CD14-positive monocyte (primary cell): ENCODE results near the gene CETP. TPM values are rescaled to one million over a fixed set of nuclear protein-coding genes. Genes with fewer than 3 reads are reported as not detected.

ENCODE experiments used
- DNase-seq, 3 donors: peaks; one replicate each; pipeline ENCODE4 v3.0.0-alpha.2; 2011 to 2022
- H2AFZ ChIP-seq: 2 replicates; pipeline ENCODE4 v1.6.0; 2012; ENCODE audit warnings: mild to moderate bottlenecking, low read depth, low read length, inconsistent platforms; ENCODE audit not compliant: insufficient read depth, poor library complexity, severe bottlenecking
- H3K27ac ChIP-seq, 2 donors: 1 replicate in 1 of 2; 2 replicates in 1 of 2; pipeline ENCODE4 v1.5.1; 2012 to 2013; ENCODE audit warnings: low read length in 2 of 2, control low read depth in 1 of 2, inconsistent platforms in 1 of 2, low read depth in 1 of 2, mild to moderate bottlenecking in 1 of 2
- H3K27me3 ChIP-seq, 2 donors: one replicate each; pipeline versions ENCODE4 v1.6.0 to v1.6.1; 2011 to 2013; ENCODE audit warnings: low read length in 2 of 2; ENCODE audit not compliant: control insufficient read depth in 2 of 2, insufficient read depth in 2 of 2
- H3K36me3 ChIP-seq, 2 donors: replicated peaks in 1 of 2; 1 replicate in 1 of 2; 2 replicates in 1 of 2; pipeline versions ENCODE4 v1.5.1 to v1.6.1; 2012 to 2013; ENCODE audit warnings: low read length in 2 of 2, control low read depth in 1 of 2, inconsistent platforms in 1 of 2, mild to moderate bottlenecking in 1 of 2; ENCODE audit not compliant: insufficient read depth in 2 of 2, control insufficient read depth in 1 of 2
- H3K4me1 ChIP-seq, 2 donors: 1 replicate in 1 of 2; 2 replicates in 1 of 2; pipeline versions ENCODE4 v1.5.1 to v1.6.1; 2012 to 2013; ENCODE audit warnings: low read length in 2 of 2, control low read depth in 1 of 2, inconsistent platforms in 1 of 2, mild to moderate bottlenecking in 1 of 2, moderate library complexity in 1 of 2; ENCODE audit not compliant: insufficient read depth in 2 of 2, control insufficient read depth in 1 of 2
- H3K4me2 ChIP-seq: replicated peaks from 2 replicates; pipeline ENCODE3; 2012; ENCODE audit warnings: low read length, moderate library complexity, mild to moderate bottlenecking; ENCODE audit not compliant: poor library complexity, severe bottlenecking; ENCODE audit errors: extremely low read depth
- H3K4me3 ChIP-seq, 3 experiments: fragments of 200-600 bp in 1 of 3; sonication (generic) in 1 of 3; replicated peaks in 1 of 3; 1 replicate in 2 of 3; 2 replicates in 1 of 3; pipeline ENCODE4 v1.5.1; 2011 to 2013; ENCODE audit warnings: low read length in 3 of 3, mild to moderate bottlenecking in 3 of 3, control low read depth in 2 of 3, low read depth in 2 of 3, inconsistent platforms in 1 of 3, moderate library complexity in 1 of 3
- H3K79me2 ChIP-seq: 2 replicates; pipeline ENCODE4 v1.6.0; 2012; ENCODE audit warnings: mild to moderate bottlenecking, control low read depth, inconsistent platforms, low read length, moderate library complexity; ENCODE audit not compliant: insufficient read depth
- H3K9ac ChIP-seq: 2 replicates; pipeline ENCODE4 v1.6.0; 2017; ENCODE audit warnings: low read length, mild to moderate bottlenecking; ENCODE audit not compliant: insufficient read depth, poor library complexity, severe bottlenecking
- H3K9me3 ChIP-seq, 2 donors: replicated peaks in 1 of 2; 1 replicate in 1 of 2; 2 replicates in 1 of 2; pipeline versions ENCODE4 v1.5.1 to v1.6.1; 2012 to 2013; ENCODE audit warnings: low read length in 2 of 2, control low read depth in 1 of 2; ENCODE audit not compliant: control insufficient read depth in 1 of 2, insufficient read depth in 1 of 2
- H4K20me1 ChIP-seq: 2 replicates; pipeline ENCODE4 v1.6.0; 2012; ENCODE audit warnings: mild to moderate bottlenecking, low read length, control low read depth, moderate library complexity; ENCODE audit not compliant: insufficient read depth
- H3K27ac Mint-ChIP-seq, 7 donors: one replicate each; pipeline ENCODE4 v1.8.0; 2020; ENCODE audit warnings: mild to moderate bottlenecking in 7 of 7, mixed read lengths in 7 of 7, moderate library complexity in 6 of 7, inconsistent platforms in 2 of 7
- H3K27me3 Mint-ChIP-seq, 3 donors: one replicate each; pipeline ENCODE4 v1.8.0; 2021 to 2022; ENCODE audit warnings: low read depth in 3 of 3, mild to moderate bottlenecking in 3 of 3, mixed read lengths in 3 of 3, moderate library complexity in 3 of 3, inconsistent platforms in 1 of 3
- H3K36me3 Mint-ChIP-seq, 2 donors: one replicate each; pipeline ENCODE4 v1.8.0; 2020; ENCODE audit warnings: mixed read lengths in 2 of 2, inconsistent platforms in 1 of 2, mild to moderate bottlenecking in 1 of 2
- H3K4me1 Mint-ChIP-seq: one replicate; pipeline ENCODE4 v1.8.0; 2020; ENCODE audit warnings: mild to moderate bottlenecking, mixed read lengths
- H3K4me3 Mint-ChIP-seq, 2 donors: one replicate each; pipeline ENCODE4 v1.8.0; 2020; ENCODE audit warnings: mild to moderate bottlenecking in 2 of 2, mixed read lengths in 2 of 2, moderate library complexity in 1 of 2
- H3K9me3 Mint-ChIP-seq, 7 donors: one replicate each; pipeline ENCODE4 v1.8.0; 2020 to 2022; ENCODE audit warnings: mixed read lengths in 7 of 7, mild to moderate bottlenecking in 6 of 7, moderate library complexity in 6 of 7, inconsistent platforms in 2 of 7
- CTCF ChIP-seq: fragments of 200-600 bp; IDR thresholded peaks from one replicate; pipeline ENCODE4 v1.8.0; 2022; ENCODE audit warnings: antibody characterized with exemption, mild to moderate bottlenecking
- WGBS: methylation state at CpG from one replicate; pipeline ENCODE4 v1.1.5; 2013; ENCODE audit warnings: missing lambda C conversion rate; ENCODE audit not compliant: insufficient coverage; 5-methylcytosine and 5-hydroxymethylcytosine counted together
- intact Hi-C, 2 donors: fragments of 100-400 bp; cut with micrococcal nuclease; formaldehyde crosslinking; loops; one replicate each; pipeline versions ENCODE4 v1.15.0 to v1.15.1; 2023
- polyA plus RNA-seq, 3 donors: library from polyadenylated mRNA; depleted of rRNA in 1 of 3; unstranded in 2 of 3; stranded (reverse) in 1 of 3; fragments of 300-500 nt in 2 of 3; fragments of >200 nt in 1 of 3; fragmentation: Illumina TruSeq in 2 of 3; gene quantifications; 1 replicate in 2 of 3; 2 replicates in 1 of 3; pipeline ENCODE4 v1.2.3, GENCODE V29; 2012 to 2021

The CETP gene
- polyA plus RNA-seq, 3 donors: 0.61 to 2.1 (median 1.3) TPM

GRCh38 chr16:56948234-56948633 is 13.5 kb upstream of the CETP start:
- peaks cover 58% of the 10 kb centered on the region for H4K20me1 ChIP-seq
- H3K27me3 ChIP-seq: no peaks in the 10 kb centered on the region
- H3K79me2 ChIP-seq: no peaks in the 10 kb centered on the region
- no peak overlapping the region for H2AFZ ChIP-seq
- no peak overlapping the region for H3K4me3 ChIP-seq
- Mint-ChIP-seq H3K9me3 (no peaks in the 10 kb centered on the region), H3K4me1 (peaks cover 26% of the 10 kb centered on the region), H3K27me3 (peaks cover 0 to 3% (median 2%) of the 10 kb centered on the region in 3 donors), H3K36me3 (peaks cover 33 to 46% of the 10 kb centered on the region in 2 donors), H3K4me3 (no peak overlapping the region), H3K27ac (peak overlapping the region in 4 of 7 donors; percentile 21 to 72 (median 32))
- WGBS: 90% methylated on average over 2 of the region's 6 CpGs
- no peak overlapping the region for H3K27ac ChIP-seq
- peaks cover 29 to 46% of the 10 kb centered on the region in 2 donors for H3K36me3 ChIP-seq
- H3K9ac ChIP-seq: no peak overlapping the region
- no peaks in the 10 kb centered on the region for H3K9me3 ChIP-seq
- no peak overlapping the region for H3K4me2 ChIP-seq
- intact Hi-C loops: no loop called here
- TF ChIP-seq CTCF: no peak
- DNase-seq: no peak
- H3K4me1 ChIP-seq: peaks cover 23% of the 10 kb centered on the region in 2 donors

GRCh38 chr16:56950051-56950450 is 11.7 kb upstream of the CETP start:
- Histone ChIP-seq H4K20me1 (peaks cover 40% of the 10 kb centered on the region), H3K4me2 (no peak overlapping the region), H3K4me3 (no peak overlapping the region), H3K27me3 (no peaks in the 10 kb centered on the region), H3K36me3 (peaks cover 10 to 28% of the 10 kb centered on the region in 2 donors), H3K4me1 (peaks cover 23% of the 10 kb centered on the region in 2 donors), H2AFZ (no peak overlapping the region), H3K79me2 (no peaks in the 10 kb centered on the region), H3K9me3 (no peaks in the 10 kb centered on the region), H3K9ac (no peak overlapping the region), H3K27ac (peak overlapping the region in 1 of 2 donors; percentile 71)
- H3K4me3 Mint-ChIP-seq: no peak overlapping the region
- H3K27me3 Mint-ChIP-seq: peaks cover 0 to 3% (median 2%) of the 10 kb centered on the region in 3 donors
- no peaks in the 10 kb centered on the region for H3K9me3 Mint-ChIP-seq
- H3K4me1 Mint-ChIP-seq: peaks cover 26% of the 10 kb centered on the region
- H3K36me3 Mint-ChIP-seq: peaks cover 15 to 28% of the 10 kb centered on the region in 2 donors
- TF ChIP-seq CTCF: no peak
- intact Hi-C loops: no loop called here
- no peak for DNase-seq
- H3K27ac Mint-ChIP-seq: peak overlapping the region in 4 of 7 donors; percentile 36 to 71 (median 54)
- no CpG with 5 or more reads among the region's 4 CpGs for WGBS
